Suppressor macrophage treated with lipopolysaccharide for 1 hour (primary cell): Measurements from ENCODE around the gene CDS1.
"Not testable (repeated sequence)": the region's sequence is repeated elsewhere in the genome, so short reads cannot be mapped to it uniquely, and the experiment has no call there.

ENCODE experiments used
- DNase-seq, 3 donors: peaks; one replicate each; pipeline ENCODE4 v3.0.0-alpha.2; 2020 to 2022

Gene CDS1

DNA sequence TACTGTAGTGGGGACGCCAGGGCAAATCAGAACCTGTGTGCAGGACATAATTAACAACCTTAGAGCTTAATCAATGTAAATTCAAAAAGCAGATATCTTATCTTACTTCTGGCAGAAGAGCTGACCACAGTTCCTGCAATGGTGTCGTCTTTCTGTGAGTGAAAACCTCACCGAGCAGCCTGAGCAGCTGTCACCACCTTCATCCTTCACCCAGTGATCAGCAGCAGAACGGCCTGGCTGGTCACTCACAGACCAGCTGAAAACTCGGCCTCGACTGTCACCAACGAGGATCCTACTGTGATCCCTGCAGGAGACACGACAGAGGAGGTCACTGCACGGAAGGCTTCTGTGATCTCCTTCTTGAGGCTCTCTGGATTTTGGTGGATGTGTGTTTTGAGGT is 94.2 kb downstream of the CDS1 start:
- no peak for DNase-seq

DNA sequence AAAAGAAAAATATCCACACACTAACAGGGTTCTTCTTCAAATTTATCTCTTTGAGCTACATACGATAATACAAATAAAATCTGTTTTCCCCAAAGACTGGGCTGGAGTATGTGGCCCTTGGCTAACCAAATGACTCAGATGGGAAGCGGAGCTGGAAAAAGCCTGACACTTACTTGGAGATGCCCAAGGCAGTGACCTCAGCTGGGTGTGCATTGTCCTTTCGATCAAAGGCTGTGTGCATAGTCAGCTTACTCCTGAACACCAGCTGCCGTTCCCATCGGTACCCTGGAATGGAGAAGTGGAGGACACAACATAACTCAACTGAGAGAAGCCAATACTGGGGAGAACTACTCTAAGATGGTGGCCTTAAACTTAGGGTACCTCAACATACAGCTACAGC is 95.1 kb downstream of the CDS1 start:
- DNase-seq, result no peak

DNA sequence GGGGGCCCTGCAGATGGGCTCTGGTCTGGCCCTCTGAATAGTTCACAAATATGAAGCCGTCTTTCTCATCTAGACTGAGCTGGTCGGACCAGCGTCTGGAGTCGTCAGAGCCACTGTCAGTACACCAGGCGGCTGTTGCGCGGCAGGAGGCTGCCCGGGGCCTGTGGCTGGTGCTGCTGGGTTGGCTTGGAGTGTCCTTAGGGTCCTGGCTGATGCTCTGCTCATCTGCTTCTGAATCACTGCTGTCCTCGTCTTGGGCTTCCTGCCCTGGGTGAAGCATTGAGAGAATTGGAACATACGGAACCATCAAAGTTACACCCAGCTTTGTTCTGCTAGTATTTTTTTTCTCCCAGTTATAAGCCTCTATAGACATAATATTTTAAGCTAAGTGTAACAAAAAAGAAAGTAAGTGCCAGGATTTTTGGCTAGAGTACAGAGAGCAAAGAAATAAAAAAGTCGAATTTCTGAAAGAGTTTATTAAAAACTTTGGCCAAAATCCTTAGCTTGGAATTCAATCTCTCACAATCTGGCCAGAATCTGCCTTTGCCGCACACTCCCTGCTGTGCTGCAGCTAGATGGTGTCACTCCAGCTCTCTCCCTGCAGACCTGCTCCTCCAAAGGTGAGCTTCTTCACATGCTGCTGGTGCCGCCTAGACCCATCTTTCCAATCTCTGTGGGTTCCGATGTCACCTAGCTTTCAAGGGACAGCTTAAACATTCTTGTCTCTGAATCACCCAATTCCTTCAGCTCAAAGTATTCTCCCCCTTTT is 96.2 kb downstream of the CDS1 start:
- DNase-seq, result no peak

DNA sequence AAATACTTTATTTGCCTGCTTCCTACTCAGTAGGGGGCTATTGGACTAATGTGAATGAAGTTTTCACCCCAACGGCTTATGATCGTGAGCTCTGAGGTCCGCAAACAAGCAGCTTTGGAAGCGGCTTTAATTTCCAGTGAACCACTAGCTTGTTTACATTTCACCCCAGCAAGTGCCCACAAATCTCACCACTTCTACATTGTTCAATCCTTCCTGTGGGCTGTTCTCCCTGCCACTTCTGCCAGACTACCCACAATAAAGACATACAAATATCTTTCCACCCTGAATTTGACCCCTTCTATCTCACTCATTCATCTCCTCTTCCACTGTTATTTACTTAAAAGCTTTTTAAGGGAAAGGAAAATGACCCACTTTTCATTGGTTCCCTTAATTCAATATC is 98.0 kb downstream of the CDS1 start:
- DNase-seq, result no peak

GRCh38 chr4:84681486-84682274 is 98.8 kb downstream of the CDS1 start:
- DNase-seq, result peak; percentile 63 to 81 (median 67)

DNA sequence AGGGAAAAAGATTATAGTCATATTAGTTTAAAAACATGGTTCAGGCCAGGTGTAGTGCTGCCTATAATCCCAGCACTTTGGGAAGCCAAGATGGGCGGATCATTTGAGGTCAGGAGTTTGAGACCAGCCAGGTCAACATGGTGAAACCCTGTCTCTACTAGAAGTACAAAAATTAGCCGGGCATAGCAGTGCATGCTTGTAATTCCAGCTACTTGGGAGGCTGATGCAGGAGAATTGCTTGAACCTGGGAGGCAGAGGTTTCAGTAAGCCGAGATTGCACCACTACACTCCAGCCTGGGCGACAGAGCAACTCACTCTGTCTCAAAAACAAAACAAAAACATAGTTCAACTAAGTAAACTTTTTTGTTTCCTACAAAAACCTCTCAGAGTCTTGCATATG is 99.7 kb downstream of the CDS1 start:
- not testable (repeated sequence) for DNase-seq

- DNase-seq, result peak; percentile 71 to 74 (median 72)
These were observed 100.3 kb downstream of the CDS1 start for GRCh38 chr4:84683064-84683850.

- DNase-seq, result no peak
These were observed 101.4 kb downstream of the CDS1 start for GRCh38 chr4:84684361-84684760.

DNA sequence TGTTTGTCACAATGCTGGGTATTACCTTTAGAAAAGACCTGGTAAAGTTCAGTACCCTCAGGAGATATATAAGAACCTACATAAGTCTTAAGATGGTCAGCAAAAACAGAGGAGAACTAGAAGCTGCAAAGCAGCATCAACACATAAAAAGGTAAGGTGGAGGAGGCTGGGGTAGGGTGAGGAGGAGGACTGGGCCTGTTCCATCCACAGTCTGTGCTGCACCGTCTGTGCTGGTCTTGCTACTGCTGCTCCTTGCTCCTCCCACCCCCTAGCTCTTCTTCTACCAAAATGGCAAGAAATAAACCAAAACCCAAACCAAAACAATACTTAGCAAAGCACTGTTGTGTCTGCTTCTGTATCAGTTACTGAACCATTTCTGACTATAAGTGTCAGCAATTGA is 102.2 kb downstream of the CDS1 start:
- DNase-seq, result no peak

DNA sequence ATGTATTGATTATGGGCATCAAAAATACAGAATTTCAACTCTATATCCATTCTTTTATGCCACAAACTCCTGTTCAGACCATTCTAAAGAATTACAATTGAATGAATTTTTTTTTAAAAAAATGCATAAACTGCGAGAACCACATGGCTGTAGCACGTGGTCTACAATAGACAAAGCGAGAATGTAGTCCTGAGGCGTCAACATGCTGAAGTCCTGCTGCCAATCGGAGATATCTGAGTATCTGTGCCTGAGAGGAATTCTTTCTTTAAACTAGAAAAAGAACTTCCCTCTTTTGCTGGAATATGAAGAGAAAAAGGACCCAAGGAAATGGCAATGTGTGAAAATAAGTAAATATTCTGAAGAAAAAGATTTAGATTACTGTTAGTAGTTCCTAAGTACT is 105.7 kb downstream of the CDS1 start:
- DNase-seq, result no peak

DNA sequence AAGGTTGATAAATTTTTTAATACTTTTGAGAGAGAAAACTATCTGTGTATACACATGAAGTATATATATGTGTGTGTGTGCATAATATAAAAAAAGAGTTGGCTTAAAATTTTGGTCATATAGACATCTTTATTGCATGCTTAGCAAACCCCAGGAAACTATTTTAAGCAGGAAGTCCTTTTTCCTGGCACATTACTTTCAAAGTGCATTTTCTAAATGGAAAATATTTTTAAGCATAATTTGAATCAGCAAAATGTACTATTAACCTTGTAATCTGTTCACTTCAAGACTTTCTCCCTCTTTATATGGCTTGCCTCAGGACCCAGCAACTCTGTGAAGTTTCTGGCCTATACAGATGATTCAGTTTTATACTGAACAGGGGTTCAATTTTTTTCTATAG is 106.3 kb downstream of the CDS1 start:
- no peak for DNase-seq

DNA sequence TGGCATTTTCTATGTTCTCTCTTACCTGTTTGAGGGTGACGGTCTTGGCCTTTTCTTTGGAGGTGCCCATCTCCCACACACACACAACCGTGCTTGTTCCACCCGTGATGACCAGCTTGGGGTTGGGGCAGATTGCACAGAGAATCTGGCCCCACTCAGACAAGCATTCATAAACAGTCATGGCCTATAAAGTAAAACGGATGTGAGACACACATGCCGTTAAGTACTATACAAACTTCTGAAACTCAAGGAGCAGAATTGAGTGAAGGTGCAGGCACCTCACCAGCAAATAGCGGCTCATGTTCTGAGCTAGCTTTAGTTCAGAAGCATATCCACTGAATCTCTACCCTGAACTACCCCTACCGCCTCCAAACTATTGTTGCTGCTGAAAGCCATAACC is 107.6 kb downstream of the CDS1 start:
- no peak for DNase-seq

DNA sequence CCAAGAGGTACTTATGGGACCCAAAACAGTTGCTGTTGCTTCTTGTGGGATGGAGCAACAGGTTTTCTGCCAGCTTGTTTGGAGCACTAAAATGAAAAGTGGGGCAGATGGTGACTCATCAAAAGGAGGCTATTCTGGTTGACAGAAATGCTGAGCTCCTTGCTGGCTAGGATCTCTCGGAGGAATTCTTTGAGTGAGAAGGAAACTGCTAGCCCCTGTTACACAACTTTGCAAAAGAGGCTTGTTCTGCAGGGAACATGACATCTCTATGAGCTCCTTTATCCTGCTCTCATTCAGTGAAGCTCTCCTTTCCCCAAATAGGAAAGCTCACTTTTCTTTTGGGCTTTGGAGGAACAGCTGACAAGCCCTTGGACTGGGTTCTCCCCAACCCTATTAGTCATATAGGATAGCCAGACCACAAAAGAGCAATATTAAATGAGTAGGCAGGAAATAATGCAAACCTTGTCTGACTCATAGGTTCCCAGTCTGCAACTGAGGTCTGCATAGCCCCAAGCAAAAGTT is 108.3 kb downstream of the CDS1 start:
- DNase-seq, result peak; percentile 76 to 90 (median 86)

DNA sequence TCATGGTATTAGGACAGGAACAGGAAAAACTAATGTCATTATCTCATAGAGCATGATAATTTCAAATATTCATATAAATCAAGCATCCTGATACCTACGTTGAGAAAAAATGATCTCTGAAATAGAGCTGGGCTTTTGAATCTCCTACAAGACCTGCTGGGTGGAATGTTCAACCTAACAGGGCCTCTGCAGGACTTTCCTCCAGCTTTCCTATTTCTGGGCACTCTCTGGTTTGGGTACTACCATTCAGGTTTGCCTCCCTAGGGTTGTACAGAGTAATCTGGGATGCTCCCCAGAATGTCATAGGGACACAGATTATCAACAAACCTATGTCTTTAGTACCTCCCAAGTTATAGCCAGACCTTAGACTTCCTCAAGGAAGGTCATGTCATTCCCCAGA is 108.9 kb downstream of the CDS1 start:
- no peak for DNase-seq

DNA sequence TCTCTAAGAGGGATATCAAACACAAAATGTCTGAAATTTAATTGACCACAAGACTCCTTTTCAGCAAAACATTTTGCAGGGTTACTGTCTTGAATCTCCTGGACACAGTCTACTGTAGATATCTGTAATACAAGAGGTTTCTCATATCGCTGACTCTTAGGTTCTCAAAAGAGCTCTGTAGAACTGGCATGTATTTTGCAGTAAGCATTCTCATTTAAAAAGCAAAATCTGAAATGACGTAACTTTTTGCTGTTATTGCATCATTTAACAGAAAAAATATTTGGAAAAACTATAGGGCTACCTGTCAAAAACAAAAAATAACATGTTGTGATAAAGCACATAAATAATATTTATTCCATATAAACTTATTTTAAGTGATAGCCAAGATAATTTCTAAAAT is 114.2 kb downstream of the CDS1 start:
- no peak for DNase-seq

DNA sequence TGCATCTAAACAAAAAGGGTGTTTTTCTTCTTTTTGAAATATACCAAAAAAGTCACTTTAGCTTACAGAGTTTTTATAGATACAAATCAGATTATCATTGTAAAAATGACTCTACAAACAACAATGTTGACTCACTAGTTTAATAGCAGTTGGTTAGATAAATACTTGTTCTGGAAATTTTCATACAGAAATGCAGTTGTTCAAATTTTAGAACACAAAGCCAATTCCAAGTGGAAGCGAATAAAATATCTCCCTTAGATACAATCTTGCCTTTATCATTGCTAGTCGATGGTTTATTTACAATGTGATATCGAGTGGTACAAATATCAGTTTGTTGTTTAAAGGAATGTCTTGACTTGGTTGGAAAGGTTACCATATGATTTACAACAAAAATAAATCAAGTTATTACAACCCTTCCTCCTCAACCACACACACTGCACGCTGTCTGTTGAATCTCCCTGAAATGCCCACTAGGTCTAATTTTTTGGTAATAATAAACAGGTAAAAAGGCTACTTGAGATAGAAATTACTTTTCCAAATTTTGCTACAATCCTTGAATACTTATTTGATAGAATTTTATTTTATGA is 114.8 kb downstream of the CDS1 start:
- DNase-seq, result no peak

DNA sequence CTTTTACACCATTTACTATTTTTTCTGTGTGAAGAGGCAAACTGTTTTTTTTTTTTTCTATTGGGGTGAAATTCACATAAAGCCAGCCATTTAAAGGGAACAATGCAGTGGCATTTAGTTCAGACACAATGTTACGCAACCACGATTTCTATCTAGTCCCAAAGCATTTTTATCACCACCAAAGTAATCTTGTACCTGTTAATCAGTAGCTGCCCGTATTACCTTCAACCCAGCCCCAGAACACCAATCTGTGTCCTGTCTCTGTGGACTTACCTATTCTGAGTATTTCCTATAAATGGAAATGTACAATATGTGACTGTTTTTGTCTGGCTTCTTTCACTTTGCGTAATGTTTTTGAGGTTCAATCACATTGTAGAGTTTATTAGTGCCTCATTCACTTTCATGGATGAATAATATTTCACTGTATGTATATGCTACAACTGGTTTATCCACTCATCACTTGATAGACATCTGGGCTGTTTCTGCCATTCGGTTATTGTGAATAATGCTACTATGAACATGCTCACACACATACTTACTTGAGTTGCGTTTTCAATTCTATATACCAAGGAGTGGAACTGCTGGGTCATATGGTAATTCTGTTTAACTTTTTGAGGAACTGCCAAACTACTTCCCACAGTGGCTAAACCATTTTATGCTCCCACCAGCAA is 116.2 kb downstream of the CDS1 start:
- peak in 1 of 3 donors; percentile 31 for DNase-seq
